B cell (primary cell): ENCODE measurements around the gene MMS19. TPM values are rescaled to one million over a fixed set of nuclear protein-coding genes. Genes with fewer than 3 reads are reported as not detected.
A peak's percentile ranks its signal among the peaks of the same experiment; 100 is the strongest.

Experiments
- ATAC-seq: fragments of 200-7000 bp; cut with Tn5 transposase; one replicate; pipeline ENCODE4 v1.10.0; 2021; ENCODE audit warnings: low read depth, mild to moderate bottlenecking, moderate number of reproducible peaks, moderate library complexity
- CTCF ChIA-PET: fragments of 350-600 bp; sonication (Branson Sonifier 250); formaldehyde crosslinking; loops from one replicate; lab custom pipeline; 2021; ENCODE audit warnings: antibody characterized with exemption, inconsistent platforms; lab: Charles Lee
- POLR2A ChIA-PET: fragments of 350-600 bp; sonication (Branson Sonifier 250); formaldehyde crosslinking; loops from one replicate; lab custom pipeline; 2021; ENCODE audit warnings: antibody characterized with exemption; lab: Charles Lee
- DNase-seq: peaks from one replicate; pipeline ENCODE4 v3.0.0; 2013
- H2AFZ ChIP-seq: 2 replicates; pipeline ENCODE4 v1.6.1; 2012; ENCODE audit warnings: mild to moderate bottlenecking, low read depth, low read length; ENCODE audit not compliant: insufficient read depth, poor library complexity, severe bottlenecking
- H3K27ac ChIP-seq, 2 donors: 1 replicate in 1 of 2; 2 replicates in 1 of 2; pipeline ENCODE4 v1.5.1; 2012 to 2013; ENCODE audit warnings: low read length in 2 of 2, mild to moderate bottlenecking in 2 of 2, moderate library complexity in 1 of 2
- H3K27me3 ChIP-seq, 4 experiments: fragments of 200-600 bp in 1 of 4; sonication (generic) in 1 of 4; replicated peaks in 1 of 4; 1 replicate in 2 of 4; 2 replicates in 2 of 4; pipeline versions ENCODE4 v1.6.1 to v1.7.0; 2013 to 2016; ENCODE audit warnings: low read length in 3 of 4, mild to moderate bottlenecking in 2 of 4, mixed read lengths in 1 of 4, moderate library complexity in 1 of 4; ENCODE audit not compliant: insufficient read depth in 4 of 4, control insufficient read depth in 3 of 4; ENCODE audit errors: control extremely low read depth in 1 of 4
- H3K36me3 ChIP-seq, 2 experiments: replicated peaks in 1 of 2; 1 replicate in 1 of 2; 2 replicates in 1 of 2; pipeline versions ENCODE4 v1.6.1 to v1.7.1; 2013; ENCODE audit warnings: low read length in 1 of 2; ENCODE audit not compliant: insufficient read depth in 2 of 2, control insufficient read depth in 1 of 2; ENCODE audit errors: control extremely low read depth in 1 of 2, extremely low read depth in 1 of 2
- H3K4me1 ChIP-seq, 2 donors: fragments of 200-600 bp in 1 of 2; sonication (generic) in 1 of 2; 1 replicate in 1 of 2; 2 replicates in 1 of 2; pipeline versions ENCODE4 v1.5.1 to v1.6.1; 2013 to 2017; ENCODE audit warnings: low read length in 2 of 2; ENCODE audit not compliant: control insufficient read depth in 2 of 2, insufficient read depth in 2 of 2
- H3K4me2 ChIP-seq: replicated peaks from 2 replicates; pipeline ENCODE3; 2012; ENCODE audit warnings: mild to moderate bottlenecking, low read depth, low read length; ENCODE audit not compliant: poor library complexity, severe bottlenecking
- H3K4me3 ChIP-seq, 5 experiments: fragments of 200-600 bp in 1 of 5; sonication (generic) in 1 of 5; 1 replicate in 3 of 5; 2 replicates in 2 of 5; pipeline versions ENCODE4 v1.5.1 to v1.7.0; 2011 to 2016; ENCODE audit warnings: low read length in 4 of 5, mild to moderate bottlenecking in 4 of 5, low read depth in 2 of 5, control low read depth in 1 of 5, moderate library complexity in 1 of 5; ENCODE audit not compliant: insufficient read depth in 1 of 5; ENCODE audit errors: control extremely low read depth in 1 of 5, extremely low read depth in 1 of 5
- H3K79me2 ChIP-seq: fragments of 200-600 bp; sonication (generic); one replicate; pipeline ENCODE4 v1.6.0; 2016; ENCODE audit warnings: low read length; ENCODE audit not compliant: control insufficient read depth, insufficient read depth
- H3K9ac ChIP-seq: fragments of 200-600 bp; sonication (generic); 2 replicates; pipeline ENCODE4 v1.6.1; 2017; ENCODE audit warnings: mild to moderate bottlenecking, low read length, moderate library complexity
- H3K9me3 ChIP-seq, 3 donors: one replicate each; pipeline versions ENCODE4 v1.6.1 to v1.7.1; 2013; ENCODE audit warnings: low read length in 2 of 3; ENCODE audit not compliant: control insufficient read depth in 2 of 3, insufficient read depth in 1 of 3; ENCODE audit errors: control extremely low read depth in 1 of 3
- H4K20me1 ChIP-seq: 2 replicates; pipeline ENCODE4 v1.6.0; 2012; ENCODE audit warnings: mild to moderate bottlenecking, low read length; ENCODE audit not compliant: insufficient read depth, control insufficient read depth, poor library complexity, severe bottlenecking
- H3K27ac Mint-ChIP-seq: one replicate; pipeline ENCODE4 v1.8.0; 2021; ENCODE audit warnings: mixed read lengths
- H3K27me3 Mint-ChIP-seq: one replicate; pipeline ENCODE4 v1.8.0; 2021; ENCODE audit warnings: mixed read lengths
- H3K4me1 Mint-ChIP-seq: one replicate; pipeline ENCODE4 v1.8.0; 2021; ENCODE audit warnings: mixed read lengths
- H3K4me3 Mint-ChIP-seq: one replicate; pipeline ENCODE4 v1.8.0; 2021; ENCODE audit warnings: mixed read lengths
- H3K9me3 Mint-ChIP-seq: one replicate; pipeline ENCODE4 v1.8.0; 2022; ENCODE audit warnings: mixed read lengths; ENCODE audit not compliant: insufficient read depth
- CTCF ChIP-seq: fragments of 200-600 bp; IDR thresholded peaks from one replicate; pipeline ENCODE4 v1.8.0; 2022; ENCODE audit warnings: antibody characterized with exemption, mild to moderate bottlenecking
- EZH2 ChIP-seq: IDR thresholded peaks from 2 replicates; pipeline ENCODE4 v1.6.1; 2012; ENCODE audit warnings: borderline replicate concordance, low read depth, mild to moderate bottlenecking, moderate library complexity, low read length; ENCODE audit not compliant: insufficient read depth, poor library complexity, severe bottlenecking
- WGBS: methylation state at CpG from one replicate; pipeline ENCODE4 v1.1.5; 2013; ENCODE audit warnings: missing lambda C conversion rate; ENCODE audit not compliant: insufficient coverage; 5-methylcytosine and 5-hydroxymethylcytosine counted together
- intact Hi-C: fragments of 100-400 bp; cut with micrococcal nuclease; formaldehyde crosslinking; loops from one replicate; pipeline ENCODE4 v1.10.0; 2022
- polyA plus RNA-seq: library from polyadenylated mRNA; depleted of rRNA; stranded (reverse); fragments of >200 nt; gene quantifications from 2 replicates; pipeline ENCODE4 v1.2.3, GENCODE V29; 2012
- total RNA-seq, 2 donors: library from RNA; stranded (reverse); fragments of 120-200 nt in 1 of 2; gene quantifications; 1 replicate in 1 of 2; 2 replicates in 1 of 2; pipeline versions ENCODE4 v1.2.3 to v1.2.4, GENCODE V29; 2013 to 2022

MMS19 gene
- total and polyA plus RNA-seq, 2 donors (not counting 1 experiment from before 2014, with no cell fraction given): 82.1 to 102 TPM

GRCh38 chr10:97465982-97466381 lies 32.2 kb downstream of the MMS19 start:
- POLR2A ChIA-PET: no interaction called here
- intact Hi-C loops: no loop called here
- Histone ChIP-seq H3K9me3 (no peaks in the 10 kb centered on the region), H3K79me2 (no peaks in the 10 kb centered on the region), H4K20me1 (no peaks in the 10 kb centered on the region), H3K4me1 (no peaks in the 10 kb centered on the region), H3K4me2 (no peak overlapping the region), H3K9ac (no peak overlapping the region), H3K27ac (no peak overlapping the region), H3K27me3 (no peaks in the 10 kb centered on the region), H3K4me3 (no peak overlapping the region), H3K36me3 (peaks cover 19 to 92% of the 10 kb centered on the region in 2 experiments), H2AFZ (no peak overlapping the region)
- Mint-ChIP-seq H3K27ac (no peak overlapping the region), H3K27me3 (no peaks in the 10 kb centered on the region), H3K4me3 (no peak overlapping the region), H3K4me1 (no peaks in the 10 kb centered on the region), H3K9me3 (no peaks in the 10 kb centered on the region)
- DNase-seq: no peak
- TF ChIP-seq EZH2: no peak
- no peak for TF ChIP-seq CTCF
- CTCF ChIA-PET: interaction anchor here (0.9 to 8.4 kb wide), 5 partner anchors 9 to 1025 kb away, joined by 3 to 96 read pairs (median 3); no protein-coding TSS in a partner anchor
- ATAC-seq: no peak
- WGBS: 96% methylated on average over 6 of the region's 7 CpGs

GRCh38 chr10:97464226-97464625 lies 34.0 kb downstream of the MMS19 start:
- no peak for TF ChIP-seq EZH2
- no peak for TF ChIP-seq CTCF
- Mint-ChIP-seq H3K27me3 (no peaks in the 10 kb centered on the region), H3K27ac (peak overlapping the region; percentile 17), H3K9me3 (no peaks in the 10 kb centered on the region), H3K4me1 (no peaks in the 10 kb centered on the region), H3K4me3 (no peak overlapping the region)
- 94% methylated on average over 1 of the region's 1 CpG for WGBS
- H2AFZ ChIP-seq: no peak overlapping the region
- ATAC-seq (no peak), DNase-seq (no peak)
- no peaks in the 10 kb centered on the region for H3K27me3 ChIP-seq
- intact Hi-C loops: no loop called here
- peaks cover 26 to 92% of the 10 kb centered on the region in 2 experiments for H3K36me3 ChIP-seq
- H3K9me3 ChIP-seq: no peaks in the 10 kb centered on the region
- no peak overlapping the region for H3K9ac ChIP-seq
- H3K79me2 ChIP-seq: no peaks in the 10 kb centered on the region
- ChIA-PET POLR2A (no interaction called here), CTCF (interaction anchor here (0.6 to 8.4 kb wide), 8 partner anchors 11 to 428 kb away, joined by 3 to 96 read pairs (median 4); no protein-coding TSS in a partner anchor)
- no peaks in the 10 kb centered on the region for H3K4me1 ChIP-seq
- H4K20me1 ChIP-seq: no peaks in the 10 kb centered on the region
- no peak overlapping the region for H3K4me2 ChIP-seq
- H3K27ac ChIP-seq: no peak overlapping the region
- no peak overlapping the region for H3K4me3 ChIP-seq
